ENCODE data around the gene RAB8A. TPM values are rescaled to one million over a fixed set of nuclear protein-coding genes. Genes with fewer than 3 reads are reported as not detected.

The RAB8A gene
- 45.4 and 80.0 TPM in 2 replicates for total RNA-seq

GRCh38 chr19:16111160-16111908, at the start of gene RAB8A:
Gene RAB8A, plus strand, starts transcription at chr19:16111889. Its CDS starts 13 bp downstream, at chr19:16111902.

GRCh38 chr19:16076154-16076957, 35.3 kb upstream of the RAB8A start, which contains the start of gene TPM4:
Gene TPM4, plus strand, starts transcription at chr19:16076495. Its CDS starts 71 bp downstream, at chr19:16076566.

GRCh38 chr19:16143399-16144215, 31.9 kb downstream of the RAB8A start, which contains the start of gene HSH2D:
Gene HSH2D, plus strand, starts transcription at chr19:16143685. Its CDS starts 5,066 bp downstream, at chr19:16148751.

Other genes starting within 250 kb of the RAB8A start
- 0.16 TPM in 1 of 2 replicates, not detected in the other for gene CYP4F2, start 213.8 kb upstream of the RAB8A start, total RNA-seq
- gene CYP4F11, start 177.4 kb upstream of the RAB8A start, total RNA-seq, result not detected in 2 replicates
- gene OR10H4, start 162.9 kb upstream of the RAB8A start, total RNA-seq, result not detected in 2 replicates
- gene TPM4, start 35.4 kb upstream of the RAB8A start, total RNA-seq, result 406 and 723 TPM in 2 replicates
- gene HSH2D, start 31.8 kb downstream of the RAB8A start, total RNA-seq, result not detected in 2 replicates
- not detected in 2 replicates for gene CIB3, start 61.6 kb downstream of the RAB8A start, total RNA-seq
- gene FAM32A, start 73.5 kb downstream of the RAB8A start, total RNA-seq, result 75.9 and 83.8 TPM in 2 replicates
- 122 and 175 TPM in 2 replicates for gene AP1M1, start 86.0 kb downstream of the RAB8A start, total RNA-seq
- gene KLF2, start 212.9 kb downstream of the RAB8A start, total RNA-seq, result 1.3 and 3.4 TPM in 2 replicates